ENCODE measurements around the gene SGIP1. TPM values are rescaled to one million over a fixed set of nuclear protein-coding genes. Genes with fewer than 3 reads are reported as not detected.

The SGIP1 gene
- total and polyA plus RNA-seq, 4 donors = 2.7 to 17.0 (median 4.7) TPM

GRCh38 chr1:66520655-66521054, 13.3 kb upstream of the SGIP1 start:
- no peak for ATAC-seq (ENCODE audit: insufficient read depth, low FRiP score)
- Histone ChIP-seq H3K9ac (ENCODE audit: insufficient read depth in 1 of 2, low read length in 2 of 2) (no peak overlapping the region), H3K4me3 (no peak overlapping the region), H3K4me1 (ENCODE audit: control insufficient read depth in 5 of 5, insufficient read depth in 5 of 5, low read length in 5 of 5) (no peaks in the 10 kb centered on the region), H3K36me3 (ENCODE audit: control insufficient read depth in 4 of 4, insufficient read depth in 4 of 4, low read length in 4 of 4) (no peaks in the 10 kb centered on the region), H3K9me3 (ENCODE audit: control insufficient read depth in 4 of 4, insufficient read depth in 3 of 4, low read length in 3 of 4) (no peaks in the 10 kb centered on the region), H3K27me3 (ENCODE audit: control insufficient read depth in 3 of 3, insufficient read depth in 3 of 3, low read length in 2 of 3) (no peaks in the 10 kb centered on the region), H3K27ac (ENCODE audit: low read depth in 1 of 2, low read length in 1 of 2) (no peak overlapping the region)
- no peak for TF ChIP-seq CTCF (IDR thresholded peaks at IDR 0.05; ENCODE audit: control extremely low read depth, extremely low read depth)
- WGBS, 2 donors = 82 to 89% methylated on average over 6 of the region's 6 CpGs
- no peak for DNase-seq

GRCh38 chr1:66521721-66522365, 12.1 kb upstream of the SGIP1 start:
- Histone ChIP-seq H3K4me3 (no peak overlapping the region), H3K27me3 (ENCODE audit: control insufficient read depth in 3 of 3, insufficient read depth in 3 of 3, low read length in 2 of 3) (no peaks in the 10 kb centered on the region)

GRCh38 chr1:66523562-66523961, 10.4 kb upstream of the SGIP1 start:
- H3K27ac ChIP-seq (ENCODE audit: low read depth in 1 of 2, low read length in 1 of 2) = no peak overlapping the region
- no peak overlapping the region for H3K4me3 ChIP-seq
- H3K27me3 ChIP-seq (ENCODE audit: control insufficient read depth in 3 of 3, insufficient read depth in 3 of 3, low read length in 2 of 3) = no peaks in the 10 kb centered on the region
- no peaks in the 10 kb centered on the region for H3K4me1 ChIP-seq (ENCODE audit: control insufficient read depth in 5 of 5, insufficient read depth in 5 of 5, low read length in 5 of 5)
- no peak for ATAC-seq (ENCODE audit: insufficient read depth, low FRiP score)
- TF ChIP-seq CTCF (IDR thresholded peaks at IDR 0.05; ENCODE audit: control extremely low read depth, extremely low read depth) = no peak
- no peaks in the 10 kb centered on the region for H3K9me3 ChIP-seq (ENCODE audit: control insufficient read depth in 4 of 4, insufficient read depth in 3 of 4, low read length in 3 of 4)
- H3K9ac ChIP-seq (ENCODE audit: insufficient read depth in 1 of 2, low read length in 2 of 2) = no peak overlapping the region
- H3K36me3 ChIP-seq (ENCODE audit: control insufficient read depth in 4 of 4, insufficient read depth in 4 of 4, low read length in 4 of 4) = no peaks in the 10 kb centered on the region
- no peak for DNase-seq

More at GRCh38 chr1:66521721-66522365, 12.1 kb upstream of the SGIP1 start:
- TF ChIP-seq CTCF (IDR thresholded peaks at IDR 0.05; ENCODE audit: control extremely low read depth, extremely low read depth) = no peak
- no peaks in the 10 kb centered on the region for H3K36me3 ChIP-seq (ENCODE audit: control insufficient read depth in 4 of 4, insufficient read depth in 4 of 4, low read length in 4 of 4)
- ATAC-seq (ENCODE audit: insufficient read depth, low FRiP score) = no peak
- H3K27ac ChIP-seq (ENCODE audit: low read depth in 1 of 2, low read length in 1 of 2) = no peak overlapping the region
- WGBS, 2 donors = 90 to 92% methylated on average over 3 of the region's 3 CpGs
- H3K4me1 ChIP-seq (ENCODE audit: control insufficient read depth in 5 of 5, insufficient read depth in 5 of 5, low read length in 5 of 5) = no peaks in the 10 kb centered on the region
- no peaks in the 10 kb centered on the region for H3K9me3 ChIP-seq (ENCODE audit: control insufficient read depth in 4 of 4, insufficient read depth in 3 of 4, low read length in 3 of 4)
- no peak overlapping the region for H3K9ac ChIP-seq (ENCODE audit: insufficient read depth in 1 of 2, low read length in 2 of 2)
- no peak for DNase-seq

GRCh38 chr1:66525086-66525485, 8.9 kb upstream of the SGIP1 start:
- TF ChIP-seq CTCF (IDR thresholded peaks at IDR 0.05; ENCODE audit: control extremely low read depth, extremely low read depth) = no peak
- H3K27ac ChIP-seq (ENCODE audit: low read depth in 1 of 2, low read length in 1 of 2) = no peak overlapping the region
- WGBS, 2 donors = 97 to 98% methylated on average over 1 of the region's 1 CpG
- H3K36me3 ChIP-seq (ENCODE audit: control insufficient read depth in 4 of 4, insufficient read depth in 4 of 4, low read length in 4 of 4) = no peaks in the 10 kb centered on the region
- H3K9me3 ChIP-seq (ENCODE audit: control insufficient read depth in 4 of 4, insufficient read depth in 3 of 4, low read length in 3 of 4) = no peaks in the 10 kb centered on the region
- H3K27me3 ChIP-seq (ENCODE audit: control insufficient read depth in 3 of 3, insufficient read depth in 3 of 3, low read length in 2 of 3) = no peaks in the 10 kb centered on the region
- H3K4me1 ChIP-seq (ENCODE audit: control insufficient read depth in 5 of 5, insufficient read depth in 5 of 5, low read length in 5 of 5) = no peaks in the 10 kb centered on the region
- H3K4me3 ChIP-seq = no peak overlapping the region
- no peak for ATAC-seq (ENCODE audit: insufficient read depth, low FRiP score)
- no peak for DNase-seq
- no peak overlapping the region for H3K9ac ChIP-seq (ENCODE audit: insufficient read depth in 1 of 2, low read length in 2 of 2)
